GM23338 (cell line): ENCODE data around the gene PERM1. TPM values are rescaled to one million over a fixed set of nuclear protein-coding genes. Genes with fewer than 3 reads are reported as not detected.

Experiments
- ATAC-seq: fragments of 200-7000 bp; cut with Tn5 transposase; 3 replicates; pipeline ENCODE4 v1.9.1; 2020
- DNase-seq: peaks from one replicate; pipeline ENCODE4 v3.0.0-alpha.2; 2015; ENCODE audit warnings: low spot score
- H2AFZ ChIP-seq: fragments of 200-600 bp; sonication (generic); 2 replicates; pipeline ENCODE4 v1.8.0; 2016; ENCODE audit warnings: antibody characterized with exemption, mild to moderate bottlenecking, moderate library complexity
- H3F3A ChIP-seq: fragments of 200-600 bp; sonication (generic); replicated peaks from 2 replicates; pipeline ENCODE4 v1.8.0; 2017; ENCODE audit warnings: antibody characterized with exemption, mixed run types, low read depth
- H3K27ac ChIP-seq: fragments of 200-600 bp; sonication (generic); 2 replicates; pipeline ENCODE4 v1.6.1; 2016; ENCODE audit warnings: low read depth
- H3K27me3 ChIP-seq: fragments of 200-600 bp; sonication (generic); 2 replicates; pipeline ENCODE4 v1.8.0; 2016; ENCODE audit warnings: mild to moderate bottlenecking, mixed run types, moderate library complexity; ENCODE audit not compliant: insufficient read depth
- H3K36me3 ChIP-seq: fragments of 200-600 bp; sonication (generic); 2 replicates; pipeline ENCODE4 v1.8.0; 2016; ENCODE audit warnings: mild to moderate bottlenecking; ENCODE audit not compliant: insufficient read depth
- H3K4me1 ChIP-seq: fragments of 200-600 bp; sonication (generic); 2 replicates; pipeline ENCODE4 v1.8.0; 2016; ENCODE audit warnings: mild to moderate bottlenecking, moderate library complexity; ENCODE audit not compliant: insufficient read depth
- H3K4me2 ChIP-seq: fragments of 200-600 bp; sonication (generic); 2 replicates; pipeline ENCODE4 v1.7.1; 2017; ENCODE audit warnings: mixed run types
- H3K4me3 ChIP-seq: fragments of 200-600 bp; sonication (generic); 2 replicates; pipeline ENCODE4 v1.6.1; 2016; ENCODE audit warnings: mixed run types
- H3K79me2 ChIP-seq: fragments of 200-600 bp; sonication (generic); replicated peaks from 2 replicates; pipeline ENCODE4 v1.8.0; 2017; ENCODE audit warnings: mild to moderate bottlenecking; ENCODE audit not compliant: insufficient read depth
- H3K9me2 ChIP-seq: fragments of 200-600 bp; sonication (generic); 2 replicates; pipeline ENCODE4 v1.8.0; 2017; ENCODE audit not compliant: insufficient read depth
- H4K20me1 ChIP-seq: fragments of 200-600 bp; sonication (generic); replicated peaks from 2 replicates; pipeline ENCODE4 v1.8.0; 2017; ENCODE audit warnings: mild to moderate bottlenecking; ENCODE audit not compliant: insufficient read depth
- H3K27ac Mint-ChIP-seq: 2 replicates; pipeline ENCODE4 v1.8.0; 2020; ENCODE audit warnings: inconsistent platforms, mild to moderate bottlenecking, moderate library complexity, mixed read lengths
- H3K27me3 Mint-ChIP-seq: 3 replicates; pipeline ENCODE4 v1.8.0; 2022; ENCODE audit warnings: low read depth, mild to moderate bottlenecking, moderate library complexity, mixed read lengths, inconsistent platforms; ENCODE audit not compliant: insufficient read depth, poor library complexity
- H3K36me3 Mint-ChIP-seq: 3 replicates; pipeline ENCODE4 v1.8.0; 2021; ENCODE audit warnings: low read depth, mild to moderate bottlenecking, inconsistent platforms, moderate library complexity, mixed read lengths
- H3K4me1 Mint-ChIP-seq: 3 replicates; pipeline ENCODE4 v1.8.0; 2020; ENCODE audit warnings: mild to moderate bottlenecking, inconsistent platforms, mixed read lengths
- H3K4me3 Mint-ChIP-seq: 3 replicates; pipeline ENCODE4 v1.8.0; 2021; ENCODE audit warnings: moderate library complexity, mild to moderate bottlenecking, inconsistent platforms, mixed read lengths
- H3K9me3 Mint-ChIP-seq: 3 replicates; pipeline ENCODE4 v1.8.0; 2020; ENCODE audit warnings: moderate library complexity, mild to moderate bottlenecking, inconsistent platforms, mixed read lengths
- CTCF ChIP-seq, 2 experiments: fragments of 200-600 bp in 1 of 2; sonication (generic) in 1 of 2; conservative IDR thresholded peaks; 2 replicates each; pipeline versions ENCODE4 v1.5.1 to v1.6.1; 2016 to 2017; ENCODE audit warnings: antibody characterized with exemption in 2 of 2, low read depth in 2 of 2, mild to moderate bottlenecking in 2 of 2, moderate library complexity in 1 of 2
- ETS1 ChIP-seq: IDR thresholded peaks from 2 replicates; pipeline ENCODE4 v1.6.1; 2016; ENCODE audit warnings: antibody characterized with exemption
- NANOG ChIP-seq: IDR thresholded peaks from 2 replicates; pipeline ENCODE4 v1.6.1; 2016; ENCODE audit warnings: antibody characterized with exemption, borderline replicate concordance
- POLR2AphosphoS5 ChIP-seq: IDR thresholded peaks from 2 replicates; pipeline ENCODE4 v1.6.1; 2016; ENCODE audit warnings: antibody characterized with exemption, low read depth
- REST ChIP-seq: IDR thresholded peaks from one replicate; pipeline ENCODE4 v1.6.1; 2018; ENCODE audit warnings: antibody characterized with exemption; ENCODE audit not compliant: unreplicated experiment
- STAT1 ChIP-seq: IDR thresholded peaks from one replicate; pipeline ENCODE4 v1.6.1; 2016; ENCODE audit warnings: antibody characterized with exemption; ENCODE audit not compliant: unreplicated experiment
- ZNF114 ChIP-seq: fragments of 250-450 bp; sonication (Bioruptor Pico); IDR thresholded peaks from 2 replicates; pipeline ENCODE4 v1.5.0; 2020; ENCODE audit warnings: mild to moderate bottlenecking, moderate library complexity
- ZNF331 ChIP-seq: fragments of 250-450 bp; sonication (Bioruptor Pico); IDR thresholded peaks from 2 replicates; pipeline ENCODE4 v1.5.0; 2020; ENCODE audit warnings: low read depth, mild to moderate bottlenecking, moderate library complexity
- ZNF462 ChIP-seq: fragments of 250-450 bp; sonication (Bioruptor Pico); IDR thresholded peaks from 2 replicates; pipeline ENCODE4 v1.5.0; 2020; ENCODE audit warnings: mild to moderate bottlenecking, moderate library complexity
- polyA plus RNA-seq: library from polyadenylated mRNA; unstranded; fragments of >200 nt; fragmentation: Nextera tagmentation; extraction: Ambion mirVana; gene quantifications from 2 replicates; pipeline ENCODE4 v1.2.1, GENCODE V29; 2016
- total RNA-seq: library from RNA; depleted of rRNA; stranded (reverse); fragments of >200 nt; shearing (Covaris generic); gene quantifications from 2 replicates; pipeline ENCODE4 v1.2.3, GENCODE V29; 2014

The PERM1 gene
- total and polyA plus RNA-seq, 2 experiments from 2014 or later, result 1.1 TPM; not detected in 1

GRCh38 chr1:978835-979743 is 2.8 kb downstream of the PERM1 start (continued):
- 0 out of 4 replicates have a peak, but pooled peaks of 1 of the 2 experiments have one; percentile 6 for TF ChIP-seq CTCF (conservative IDR thresholded peaks at IDR 0.05; ENCODE audit: low read depth in 2 of 2)
- TF ChIP-seq POLR2AphosphoS5, result no peak
- no peak for TF ChIP-seq ZNF331 (CRISPR knock-in tag)
- TF ChIP-seq STAT1, result no peak

DNA sequence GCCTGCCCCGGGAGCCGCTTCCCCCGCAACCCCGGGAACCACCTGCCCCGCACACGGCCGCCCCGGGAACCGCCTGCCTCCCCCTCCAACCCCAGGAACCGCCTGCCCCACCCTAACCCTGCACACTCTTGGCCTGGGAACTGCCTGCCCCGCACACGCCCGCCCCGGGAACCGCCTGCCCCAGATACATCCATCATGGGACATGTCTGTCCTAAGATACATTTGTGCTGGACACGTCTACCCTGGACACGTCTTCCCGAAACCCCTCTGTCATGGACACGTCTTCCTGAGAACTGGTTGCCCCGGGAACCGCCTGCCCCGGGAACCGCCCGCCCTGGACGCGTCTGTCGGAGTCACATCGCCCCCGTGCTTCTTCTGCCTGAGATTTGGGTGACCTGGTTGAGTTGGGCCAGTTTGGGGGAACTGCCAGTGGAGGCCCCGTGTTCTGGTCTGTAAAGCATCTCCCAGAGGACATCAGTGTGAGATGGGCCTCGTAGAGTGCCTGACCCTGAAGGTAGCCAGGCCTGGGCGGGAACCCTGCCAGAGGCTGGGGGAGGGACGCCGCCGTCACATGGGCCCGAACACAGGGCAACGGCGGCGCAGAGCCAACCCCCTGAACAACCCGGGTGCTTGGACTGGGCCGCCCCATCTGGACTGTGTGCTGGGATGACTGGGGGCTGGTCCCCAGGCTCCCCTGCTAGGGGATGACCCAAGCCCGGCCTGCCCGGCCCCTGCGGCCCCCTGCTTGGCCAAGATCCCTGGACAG is 3.6 kb downstream of the PERM1 start:
- Mint-ChIP-seq H3K36me3 (peaks cover 5% of the 10 kb centered on the region), H3K4me1 (peaks cover 4% of the 10 kb centered on the region), H3K9me3 (peaks cover 5% of the 10 kb centered on the region), H3K4me3 (no peak overlapping the region), H3K27me3 (peaks cover 24% of the 10 kb centered on the region), H3K27ac (no peak overlapping the region)
- no peaks in the 10 kb centered on the region for H3K79me2 ChIP-seq
- H3K27me3 ChIP-seq, result peaks cover 1% of the 10 kb centered on the region
- ATAC-seq, result no peak
- H3K9me2 ChIP-seq, result no peaks in the 10 kb centered on the region
- H3K36me3 ChIP-seq, result no peaks in the 10 kb centered on the region
- H3F3A ChIP-seq, result no peaks in the 10 kb centered on the region
- H3K4me3 ChIP-seq, result no peak overlapping the region
- no peak for DNase-seq
- H3K4me1 ChIP-seq, result no peaks in the 10 kb centered on the region; the same call in 1 of the 2 replicates
- TF ChIP-seq STAT1 (no peak), NANOG (no peak), ZNF462 (CRISPR knock-in tag) (no peak), POLR2AphosphoS5 (no peak), ETS1 (no peak), ZNF114 (CRISPR knock-in tag) (no peak), REST (no peak), ZNF331 (CRISPR knock-in tag) (no peak)
- H3K4me2 ChIP-seq, result no peak overlapping the region
- no peaks in the 10 kb centered on the region for H4K20me1 ChIP-seq
- no peak overlapping the region for H3K27ac ChIP-seq
- no peak overlapping the region for H2AFZ ChIP-seq
